GM21381 (cell line): ENCODE data around the gene DDX11.
"Not testable (repeated sequence)": the region's sequence is repeated elsewhere in the genome, so short reads cannot be mapped to it uniquely, and the experiment has no call there.

ENCODE experiments used
- ATAC-seq: cut with Tn5 transposase; IDR thresholded peaks from one replicate; pipeline ENCODE4 v1.9.1; 2021; ENCODE audit warnings: mild to moderate bottlenecking, moderate library complexity; ENCODE audit not compliant: unreplicated experiment

Gene DDX11

DNA sequence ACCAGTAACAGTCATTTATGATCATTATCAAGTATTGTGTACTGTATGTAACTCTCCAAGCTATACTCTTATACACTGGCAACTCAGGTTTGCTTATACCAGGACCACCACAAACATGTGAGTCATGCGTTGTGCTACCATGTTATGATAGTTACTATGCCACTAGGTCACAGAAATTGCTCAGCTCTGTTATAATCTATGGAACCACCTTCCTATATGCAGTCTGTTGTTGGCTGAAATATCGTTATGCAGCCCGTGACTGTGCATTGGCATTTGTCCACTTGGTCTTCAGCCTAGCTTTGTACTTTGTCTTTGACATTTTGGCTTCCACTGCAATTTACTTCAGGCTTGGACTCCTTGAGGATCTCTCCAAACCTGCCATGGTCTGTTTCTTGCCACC is 7.5 kb upstream of the DDX11 start:
- not testable (repeated sequence) for ATAC-seq

DNA sequence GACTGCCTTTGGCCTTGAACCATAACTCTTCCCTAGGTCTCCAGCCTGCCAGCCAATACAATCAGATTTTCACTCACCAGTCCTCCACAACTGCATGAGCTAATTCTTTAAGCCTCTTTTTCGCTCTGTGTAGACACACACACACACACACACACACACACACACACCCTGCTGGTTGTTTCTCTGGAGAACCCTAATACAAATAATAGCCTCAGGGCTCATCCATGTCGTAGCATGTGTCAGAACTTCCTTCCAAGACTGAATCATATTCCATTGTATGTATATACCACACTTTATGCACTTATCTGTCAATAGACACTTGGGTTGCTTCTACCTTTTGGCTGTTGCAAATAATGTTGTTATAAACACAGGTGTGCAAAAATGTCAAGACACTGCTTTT is 6.0 kb upstream of the DDX11 start:
- not testable (repeated sequence) for ATAC-seq

DNA sequence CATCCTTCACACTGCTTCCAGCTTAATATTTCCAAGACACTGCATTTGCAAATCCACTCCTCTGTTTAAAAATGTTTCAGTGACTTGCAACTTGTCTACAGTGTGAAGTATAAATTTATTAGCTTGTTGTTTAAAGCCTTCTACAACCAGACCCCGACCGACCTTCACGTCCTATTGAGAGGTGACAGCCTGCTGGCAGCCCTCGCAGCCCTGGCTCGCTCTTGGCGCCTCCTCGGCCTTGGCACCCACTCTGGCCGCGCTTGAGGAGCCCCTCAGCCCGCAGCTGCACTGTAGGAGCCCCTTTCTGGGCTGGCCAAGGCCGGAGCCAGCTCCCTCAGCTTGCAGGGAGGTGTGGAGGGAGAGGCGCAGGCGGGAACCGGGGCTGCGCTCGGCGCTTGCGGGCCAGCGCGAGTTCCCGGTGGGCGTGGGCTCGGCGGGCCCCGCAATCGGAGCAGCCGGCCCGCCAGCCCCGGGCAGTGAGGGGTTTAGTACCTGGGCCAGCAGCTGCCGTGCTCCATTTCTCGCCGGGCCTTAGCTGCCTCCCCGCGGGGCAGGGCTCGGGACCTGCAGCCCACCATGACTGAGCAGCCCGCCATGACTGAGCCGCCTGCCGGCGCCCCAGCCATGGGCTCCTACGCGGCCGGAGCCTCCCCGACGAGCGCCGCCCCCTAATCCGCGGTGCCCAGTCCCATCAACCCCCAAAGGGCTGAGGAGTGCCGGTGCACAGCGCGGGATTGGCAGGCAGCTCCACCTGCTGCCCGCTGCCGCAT is 2.5 kb upstream of the DDX11 start:
- not testable (repeated sequence) for ATAC-seq

DNA sequence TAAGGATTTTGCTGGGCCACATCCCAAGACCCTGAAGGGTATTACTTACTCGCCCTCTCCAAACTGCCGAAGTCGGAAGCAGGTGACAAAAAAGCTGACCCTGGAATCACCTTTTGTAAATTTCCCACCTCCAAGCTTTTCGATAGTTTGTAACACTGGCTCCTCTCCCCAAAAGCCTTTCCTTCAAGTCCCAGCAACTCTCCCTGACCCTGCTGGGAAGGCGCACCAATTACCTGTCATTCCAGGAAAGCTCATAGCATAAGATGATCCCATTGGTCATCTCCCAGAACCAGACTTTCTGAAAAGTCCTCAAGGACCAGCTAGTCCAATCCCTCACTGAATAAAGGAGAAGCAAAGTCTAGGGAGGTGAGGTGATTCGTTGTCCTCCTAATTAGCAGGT is 698 bp upstream of the DDX11 start:
- not testable (repeated sequence) for ATAC-seq

DNA sequence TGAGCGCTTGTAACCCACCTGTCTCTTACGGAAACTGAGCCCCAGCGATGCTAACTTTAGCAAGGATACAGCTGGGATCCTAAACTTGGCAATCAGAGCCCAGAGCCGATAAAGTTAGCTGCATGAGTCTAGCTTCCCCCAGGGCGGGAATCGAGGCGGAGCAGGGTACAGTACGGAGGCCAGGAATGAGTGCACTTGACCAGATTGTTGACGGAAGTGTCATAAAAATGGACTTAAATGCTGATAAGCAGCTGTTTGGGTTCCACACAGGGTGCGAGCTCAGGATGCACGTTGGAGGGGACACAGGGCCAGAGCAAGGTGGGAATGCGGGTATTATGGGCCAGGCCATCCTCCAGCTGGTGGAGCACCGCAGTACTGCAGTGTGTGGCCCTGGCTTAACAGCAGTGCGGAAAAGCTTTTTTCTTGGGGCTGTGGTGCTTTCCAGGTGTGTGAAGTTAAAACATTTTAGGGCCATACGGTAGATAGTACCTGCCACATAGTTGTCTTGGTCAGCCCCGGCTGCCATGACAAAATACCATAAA is 744 bp downstream of the DDX11 start:
- ATAC-seq, result peak; percentile 33

DNA sequence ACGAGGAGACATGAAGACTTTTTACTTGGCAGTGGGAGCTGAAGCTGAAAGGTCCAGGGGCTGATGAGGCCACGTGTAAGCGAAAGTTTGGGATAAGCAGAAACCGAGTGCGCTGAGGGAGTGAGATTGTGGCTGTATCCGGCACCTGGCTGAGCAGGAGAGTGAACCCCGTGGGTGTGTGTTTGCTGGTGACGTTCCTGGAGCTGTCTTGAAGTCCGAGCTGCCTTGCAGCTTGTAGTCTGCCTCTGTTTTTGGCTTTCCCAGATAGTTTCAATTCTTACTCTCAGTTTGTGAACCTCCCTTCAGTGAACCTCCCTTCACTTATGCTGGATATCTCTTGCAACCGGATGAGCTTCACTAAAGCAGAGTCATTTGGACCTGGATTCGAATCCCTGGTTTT is 2.5 kb downstream of the DDX11 start:
- ATAC-seq, result not testable (repeated sequence)

DNA sequence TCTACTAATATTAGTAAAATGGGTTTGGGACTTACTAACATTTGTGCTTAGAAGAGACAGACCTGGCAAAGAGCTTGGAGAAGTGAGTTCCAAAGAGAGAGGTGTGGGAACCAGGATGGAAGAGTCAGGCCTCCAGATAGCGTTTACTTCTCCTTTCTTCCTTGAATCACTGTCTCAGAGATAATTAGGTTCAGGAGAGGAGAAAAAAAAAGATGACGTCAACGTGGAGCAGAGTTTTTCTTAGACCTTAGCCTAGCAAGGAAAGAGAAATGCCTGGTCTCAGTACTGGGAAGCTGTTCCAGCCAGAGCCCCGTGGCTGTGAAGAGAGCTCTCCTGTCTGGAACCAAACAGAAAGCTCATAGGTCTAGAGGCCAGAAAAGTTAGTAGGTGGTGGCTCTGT is 3.4 kb downstream of the DDX11 start:
- not testable (repeated sequence) for ATAC-seq

DNA sequence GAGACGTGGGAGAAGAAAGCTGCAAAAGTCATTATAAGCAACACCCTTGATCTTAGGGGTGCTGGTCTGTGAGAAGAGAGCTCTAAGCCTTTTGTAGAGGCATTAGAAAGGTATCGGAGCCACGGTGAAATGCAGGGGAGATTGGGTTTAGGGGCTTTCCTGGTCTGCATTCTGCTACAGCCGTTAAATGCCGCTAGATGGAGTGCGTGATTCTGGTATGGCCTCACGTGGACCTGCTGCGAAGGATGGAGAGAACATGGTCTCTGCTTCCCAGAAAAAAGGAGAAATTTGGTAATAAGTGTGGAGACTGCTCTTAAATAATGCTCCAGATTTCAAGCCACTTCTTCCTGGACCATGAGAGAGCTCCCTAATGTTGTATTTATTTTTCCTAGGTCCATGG is 4.3 kb downstream of the DDX11 start:
- ATAC-seq, result not testable (repeated sequence)

DNA sequence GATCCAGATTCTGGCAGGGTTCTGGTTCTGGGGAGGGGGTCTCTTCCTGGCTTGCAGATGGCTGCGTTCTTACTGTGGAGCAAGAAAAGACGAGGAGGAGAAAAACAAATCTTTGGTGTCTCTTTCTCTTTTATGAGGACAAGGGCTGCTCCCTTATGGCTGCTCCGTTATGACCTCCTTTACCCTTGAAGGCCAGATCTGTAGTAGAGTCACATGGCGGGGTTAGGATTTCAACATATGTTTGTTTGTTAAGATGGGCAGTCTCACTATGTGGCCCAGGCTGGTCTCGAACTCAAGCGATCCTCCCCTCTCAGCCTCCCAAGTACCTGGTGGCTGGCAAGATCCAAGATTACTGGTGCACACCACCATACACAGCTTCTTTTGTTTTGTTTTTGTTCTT is 5.8 kb downstream of the DDX11 start:
- ATAC-seq, result not testable (repeated sequence)

DNA sequence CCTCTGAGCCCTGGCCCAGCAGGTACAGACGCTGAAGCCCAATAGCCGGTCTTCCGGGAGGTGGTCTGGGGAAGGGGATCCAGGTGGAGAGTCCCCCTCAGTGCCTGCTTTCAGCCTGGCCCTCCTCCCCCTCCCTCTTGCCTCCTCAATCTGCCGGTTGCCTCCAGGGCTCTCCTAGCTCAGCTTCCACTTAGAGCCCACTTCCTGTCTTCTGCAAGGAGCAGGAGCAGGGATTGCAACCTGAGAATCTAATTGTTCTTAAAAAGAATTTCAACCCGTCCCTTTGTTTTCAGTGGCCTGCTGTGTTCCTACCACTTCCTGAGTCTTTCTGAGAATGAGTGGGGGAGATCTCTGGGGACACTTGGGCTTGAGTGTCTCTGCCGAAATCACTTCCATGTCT is 6.6 kb downstream of the DDX11 start:
- ATAC-seq, result not testable (repeated sequence)

DNA sequence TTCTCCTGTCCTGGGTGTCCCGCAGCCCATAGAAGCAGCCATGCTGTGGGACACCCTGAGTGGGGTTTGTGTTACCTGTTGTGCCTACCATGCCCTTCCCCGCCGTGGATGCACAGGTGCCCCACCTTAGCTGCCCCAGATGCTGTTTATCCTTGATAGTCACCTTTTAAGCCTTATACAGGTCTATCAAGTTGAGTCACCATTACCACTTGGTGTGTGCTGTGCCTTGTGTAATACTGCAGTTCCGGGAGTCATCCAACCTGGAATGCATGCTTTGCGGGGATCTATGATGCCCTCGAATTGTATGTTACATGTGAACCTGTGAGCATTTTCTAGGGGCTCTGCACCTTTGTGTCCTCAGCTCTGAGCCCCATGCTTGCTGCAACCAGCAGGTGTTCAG is 7.6 kb downstream of the DDX11 start:
- not testable (repeated sequence) for ATAC-seq

DNA sequence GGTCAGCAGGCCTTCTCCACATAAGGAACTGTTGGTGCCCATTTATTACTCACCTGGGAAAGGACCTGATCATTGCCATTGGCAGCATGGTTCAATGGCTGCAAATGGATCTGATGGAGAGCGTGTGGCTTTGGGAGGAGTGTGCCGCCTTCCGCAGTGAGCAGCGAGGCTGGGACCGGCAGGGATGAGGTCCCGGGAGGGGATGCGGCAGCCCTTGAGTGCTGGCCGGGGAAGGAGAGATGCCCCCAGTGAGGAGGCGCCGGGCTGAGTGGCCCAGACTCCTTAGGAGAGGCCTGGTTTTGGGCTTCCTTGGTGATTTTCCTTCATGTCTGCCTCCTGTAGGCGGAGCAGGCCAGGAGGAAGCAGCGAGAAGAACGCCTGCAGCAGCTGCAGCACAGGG is 10.6 kb downstream of the DDX11 start:
- ATAC-seq, result not testable (repeated sequence)

DNA sequence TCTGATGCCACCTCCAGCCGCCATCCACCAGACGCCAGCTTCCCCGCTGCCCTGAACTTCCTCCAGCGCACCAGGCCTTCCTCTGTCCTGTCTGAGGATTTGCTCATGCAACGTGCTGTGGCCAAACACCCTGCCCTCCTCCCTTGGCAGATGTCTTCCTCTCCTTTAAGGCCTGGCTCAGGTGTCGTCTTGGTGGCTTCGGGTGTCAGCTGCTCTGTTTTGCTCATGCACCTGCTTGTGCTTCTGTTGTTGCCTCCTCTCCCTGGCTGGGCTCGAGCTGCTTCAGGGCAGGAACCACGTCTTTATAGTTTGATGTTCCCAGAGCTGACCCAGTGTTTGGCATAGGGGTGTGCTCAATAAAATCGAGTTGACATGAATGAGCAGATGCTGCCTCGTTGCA is 12.4 kb downstream of the DDX11 start:
- not testable (repeated sequence) for ATAC-seq

DNA sequence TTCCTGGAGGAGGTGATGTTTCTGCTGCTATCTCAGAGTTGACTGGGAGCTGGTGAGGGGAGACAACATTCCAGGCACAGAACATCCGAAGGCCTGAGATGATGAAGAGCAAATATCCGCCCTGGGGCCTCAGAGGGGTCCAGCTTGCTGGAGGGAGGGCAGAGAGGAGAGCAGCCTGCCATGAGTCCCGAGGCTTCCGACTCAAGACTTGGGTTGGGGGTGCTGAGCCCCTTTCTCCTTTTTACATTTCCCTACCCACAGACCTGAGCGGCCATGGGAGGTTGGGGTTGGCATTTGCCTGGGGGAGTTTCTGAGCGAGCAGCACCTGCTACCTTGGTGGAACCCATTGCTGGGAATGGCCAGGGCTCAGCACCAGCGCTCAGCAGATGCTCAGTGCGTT is 13.8 kb downstream of the DDX11 start:
- not testable (repeated sequence) for ATAC-seq

DNA sequence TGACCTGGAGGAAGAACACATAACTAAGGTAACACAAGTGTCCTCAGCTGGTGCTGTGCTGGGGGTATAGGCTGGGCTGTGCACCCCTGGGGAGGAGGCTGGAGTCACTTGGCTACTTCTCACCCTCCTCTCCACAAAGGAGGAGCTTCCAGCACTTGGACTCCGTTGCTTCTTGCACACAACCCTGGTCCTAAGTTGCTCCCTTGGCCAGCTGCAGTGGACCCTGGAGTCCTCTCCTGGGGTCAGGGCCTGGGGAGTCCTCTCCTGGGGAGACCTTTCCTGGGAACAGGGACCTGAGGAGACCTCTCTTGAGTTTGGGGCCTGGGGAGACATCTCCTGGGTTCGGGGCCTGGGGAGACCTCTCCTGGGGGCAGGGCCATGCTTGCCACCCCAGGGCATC is 14.3 kb downstream of the DDX11 start:
- not testable (repeated sequence) for ATAC-seq

DNA sequence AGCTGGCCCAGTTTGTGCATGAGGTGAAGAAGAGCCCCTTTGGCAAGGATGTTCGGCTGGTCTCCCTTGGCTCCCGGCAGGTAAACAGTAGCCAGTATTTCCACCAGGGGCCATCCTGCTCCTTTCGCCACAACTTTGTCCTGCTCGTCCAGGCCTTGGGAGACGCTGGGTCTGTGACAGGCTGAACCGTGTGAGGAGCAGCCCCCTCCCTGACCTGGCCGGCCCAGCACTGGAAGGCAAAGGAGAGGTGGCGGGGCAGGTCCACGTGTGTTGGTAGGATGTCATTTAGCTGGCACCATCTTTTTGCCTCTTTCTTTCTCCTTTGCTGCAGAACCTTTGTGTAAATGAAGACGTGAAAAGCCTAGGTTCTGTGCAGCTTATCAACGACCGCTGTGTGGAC is 15.4 kb downstream of the DDX11 start:
- no peak for ATAC-seq

DNA sequence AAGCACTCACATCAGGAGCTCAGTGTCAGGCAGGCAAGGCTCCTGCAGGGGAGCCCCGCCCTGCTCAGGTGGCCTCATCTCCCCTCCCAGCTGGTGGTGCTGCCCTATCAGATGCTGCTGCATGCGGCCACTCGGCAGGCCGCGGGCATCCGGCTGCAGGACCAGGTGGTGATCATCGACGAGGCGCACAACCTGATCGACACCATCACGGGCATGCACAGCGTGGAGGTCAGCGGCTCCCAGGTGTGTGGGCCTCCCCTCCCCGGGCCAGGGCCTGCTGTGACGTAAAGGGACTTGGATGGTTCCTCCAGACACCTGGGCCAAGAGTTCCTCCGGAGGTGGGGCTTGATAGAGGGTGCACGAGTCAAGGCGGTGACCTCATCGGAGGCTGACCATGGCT is 18.0 kb downstream of the DDX11 start:
- not testable (repeated sequence) for ATAC-seq

DNA sequence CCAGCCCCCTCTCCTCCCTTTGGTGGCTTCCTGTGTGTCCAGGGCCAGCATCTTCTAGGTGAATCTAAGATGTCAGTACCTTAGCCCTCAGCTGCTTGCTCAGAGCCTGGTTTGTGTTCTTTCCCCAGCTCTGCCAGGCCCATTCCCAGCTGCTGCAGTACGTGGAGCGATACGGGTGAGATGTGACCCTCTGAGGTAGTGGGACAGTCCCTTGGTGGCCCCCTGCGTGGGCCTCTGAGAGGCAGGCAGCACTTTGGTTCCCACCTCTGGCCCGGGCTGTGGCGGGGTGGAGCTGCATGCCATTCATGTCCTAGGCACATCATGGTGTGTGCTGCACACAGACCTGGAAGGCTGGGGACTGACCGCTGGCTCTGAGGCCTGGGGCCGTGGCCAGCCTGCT is 19.1 kb downstream of the DDX11 start:
- not testable (repeated sequence) for ATAC-seq

DNA sequence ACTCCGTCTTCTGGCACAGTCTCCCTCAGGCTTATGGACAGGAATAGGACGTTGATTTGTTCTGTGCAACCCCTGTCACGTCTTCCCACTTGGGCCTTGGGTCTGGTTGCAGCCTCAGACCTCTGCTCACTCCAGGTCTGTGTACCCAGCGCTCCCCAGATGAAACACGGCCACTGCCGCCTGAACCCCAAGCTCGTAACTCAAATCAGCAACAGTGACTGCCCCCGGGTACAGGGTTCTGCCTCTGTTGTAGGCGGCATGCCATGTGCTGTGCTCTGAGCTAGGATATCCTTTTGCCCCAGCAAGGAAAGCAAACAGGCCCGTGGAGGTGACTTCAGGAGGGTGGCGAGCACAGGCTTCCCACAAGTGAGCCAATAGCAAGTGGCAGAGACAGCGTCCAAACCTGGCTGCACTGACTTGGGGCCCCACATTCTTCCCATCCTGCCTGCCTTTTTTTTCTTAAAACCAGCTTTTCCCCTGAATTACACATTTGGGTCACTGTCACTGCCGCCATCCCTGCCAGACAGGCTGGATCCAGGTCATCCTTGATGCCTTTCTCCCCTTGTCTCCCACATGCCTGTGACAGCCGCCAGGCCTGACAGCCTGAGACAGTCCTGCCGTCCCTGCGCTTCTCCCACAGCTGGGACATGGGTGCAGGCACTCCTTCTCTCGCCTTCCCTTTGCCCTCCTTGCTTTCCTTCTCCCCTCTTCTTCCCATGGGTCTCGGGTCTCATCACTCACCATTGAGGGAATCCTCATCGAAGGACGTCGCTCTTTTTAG is 21.6 kb downstream of the DDX11 start:
- ATAC-seq, result not testable (repeated sequence)

DNA sequence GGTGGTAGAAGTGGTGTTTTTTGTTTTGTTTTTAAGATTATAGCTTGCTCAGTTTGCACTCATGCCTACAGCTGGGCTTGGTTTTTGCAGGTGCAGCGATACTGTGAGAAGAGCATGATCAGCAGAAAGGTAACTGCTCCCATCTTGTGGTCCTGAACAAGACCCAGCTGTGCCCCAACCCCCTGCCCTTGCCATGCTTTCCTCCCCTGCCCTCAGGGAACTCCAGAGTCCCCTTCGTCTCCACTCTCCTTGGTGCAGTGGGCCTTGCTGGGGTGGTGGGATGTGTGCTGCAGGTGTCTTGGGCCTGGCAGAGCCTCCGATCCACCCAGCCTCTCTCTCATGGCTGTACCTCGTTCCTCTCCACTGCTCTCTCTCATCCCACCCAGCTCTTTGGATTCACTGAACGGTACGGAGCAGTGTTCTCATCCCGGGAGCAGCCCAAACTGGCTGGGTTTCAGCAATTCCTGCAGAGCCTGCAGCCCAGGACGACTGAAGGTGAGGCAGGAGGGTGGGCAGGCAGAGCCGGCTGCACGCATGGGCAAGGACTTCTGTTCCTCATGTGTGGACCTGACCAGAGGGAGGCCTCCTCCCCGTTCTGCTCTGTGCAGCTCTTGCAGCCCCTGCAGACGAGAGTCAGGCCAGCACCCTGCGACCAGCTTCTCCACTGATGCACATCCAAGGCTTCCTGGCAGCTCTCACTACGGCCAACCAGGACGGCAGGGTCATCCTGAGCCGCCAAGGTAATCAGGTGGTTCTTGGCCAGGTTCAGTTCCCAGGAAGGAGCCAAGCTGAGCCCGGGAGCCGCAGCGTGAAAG is 22.8 kb downstream of the DDX11 start:
- ATAC-seq, result not testable (repeated sequence)

DNA sequence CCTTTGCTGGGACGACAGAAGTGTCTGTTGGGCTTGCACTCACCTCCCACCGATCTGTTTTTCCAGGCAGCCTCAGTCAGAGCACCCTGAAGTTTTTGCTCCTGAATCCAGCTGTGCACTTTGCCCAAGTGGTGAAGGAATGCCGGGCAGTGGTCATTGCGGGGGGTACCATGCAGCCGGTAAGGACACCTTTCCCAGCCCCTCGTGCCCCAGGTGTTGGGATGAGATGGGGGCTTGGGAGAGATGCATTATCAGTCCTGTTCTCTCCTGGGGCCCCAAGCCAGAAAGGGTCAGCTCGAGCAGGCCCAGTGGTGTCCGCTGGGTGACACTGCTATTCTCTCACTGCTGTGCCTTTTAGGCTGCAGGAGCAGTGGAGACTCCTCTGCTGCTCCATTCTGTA is 24.2 kb downstream of the DDX11 start:
- not testable (repeated sequence) for ATAC-seq
